Neural cell (in vitro differentiated cells): ENCODE measurements around the gene HOXD3.

ENCODE experiments used
- EP300 ChIP-seq: fragments of 450-650 bp; conservative IDR thresholded peaks from 2 replicates; pipeline ENCODE4 v1.6.1; 2014; ENCODE audit warnings: antibody characterized with exemption, mild to moderate bottlenecking, moderate library complexity; ENCODE audit not compliant: poor library complexity, severe bottlenecking
- EZH2 ChIP-seq: fragments of 200-600, 300-800 bp; shearing (Covaris generic), sonication (generic); IDR thresholded peaks from 2 replicates; pipeline ENCODE4 v1.6.1; 2014; ENCODE audit warnings: antibody characterized with exemption, low read length, borderline replicate concordance, mild to moderate bottlenecking; ENCODE audit not compliant: insufficient read depth, poor library complexity, severe bottlenecking
- MXI1 ChIP-seq: fragments of 450-650 bp; conservative IDR thresholded peaks from 2 replicates; pipeline ENCODE4 v1.6.1; 2014; ENCODE audit warnings: antibody characterized with exemption, mild to moderate bottlenecking; ENCODE audit not compliant: poor library complexity, severe bottlenecking
- POLR2AphosphoS5 ChIP-seq: IDR thresholded peaks from 2 replicates; pipeline ENCODE4 v1.6.1; 2012
- RAD21 ChIP-seq: fragments of 450-650 bp; conservative IDR thresholded peaks from 2 replicates; pipeline ENCODE4 v1.6.1; 2014; ENCODE audit warnings: antibody characterized with exemption, mild to moderate bottlenecking, moderate library complexity
- SMC3 ChIP-seq: fragments of 450-650 bp; conservative IDR thresholded peaks from 2 replicates; pipeline ENCODE4 v1.6.1; 2014; ENCODE audit warnings: antibody characterized with exemption, mild to moderate bottlenecking, moderate library complexity; ENCODE audit not compliant: poor library complexity
- TAF1 ChIP-seq: IDR thresholded peaks from 2 replicates; pipeline ENCODE4 v1.6.1; 2012; ENCODE audit warnings: low read depth
- TF ChIP-seq, protein P1 (sequence below): fragments of 450-650 bp; IDR thresholded peaks from 2 replicates; pipeline ENCODE4 v1.5.1; 2014; ENCODE audit warnings: antibody characterized with exemption, mild to moderate bottlenecking, moderate library complexity; ENCODE audit not compliant: poor library complexity, severe bottlenecking

DNA sequence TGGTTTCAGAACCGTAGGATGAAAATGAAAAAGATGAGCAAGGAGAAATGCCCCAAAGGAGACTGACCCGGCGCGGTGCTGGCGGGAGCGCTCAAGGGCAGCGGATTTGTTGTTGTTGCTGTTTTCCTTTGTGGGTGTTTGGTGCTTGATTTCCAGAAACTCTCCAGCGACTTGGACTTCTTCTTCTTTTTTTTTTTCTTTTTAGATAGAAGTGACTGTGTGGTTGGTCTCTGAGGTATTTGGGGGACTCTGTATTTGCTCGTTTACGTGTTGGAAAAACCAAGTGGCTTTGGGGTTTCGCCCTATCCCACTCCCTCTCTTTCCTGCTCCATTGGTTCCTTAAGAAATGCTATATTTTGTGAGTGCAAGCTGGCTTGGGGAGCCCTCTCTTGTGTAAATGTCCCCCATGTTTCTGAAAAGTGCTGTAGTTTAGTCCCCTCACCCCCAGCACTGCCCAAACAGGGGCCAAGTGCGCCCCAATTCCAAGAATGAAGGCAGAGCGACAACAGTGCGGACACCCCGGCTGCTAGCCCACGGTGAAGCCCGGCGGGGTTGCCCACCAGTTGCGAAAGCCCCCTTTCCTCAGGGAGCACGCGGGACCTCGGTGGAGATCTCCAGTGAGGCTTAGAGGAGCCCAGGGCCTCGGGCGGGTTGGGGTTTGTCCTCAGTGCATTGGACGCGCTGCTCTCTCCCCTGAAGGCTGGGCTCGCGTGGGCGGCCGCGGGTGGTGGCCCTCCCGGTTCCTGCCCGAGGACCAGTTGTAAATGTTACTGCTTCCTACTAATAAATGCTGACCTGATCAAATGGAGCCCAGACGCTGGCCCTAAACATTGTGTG, 32.8 kb upstream of the HOXD3 start:
- TF ChIP-seq, protein P1, sequence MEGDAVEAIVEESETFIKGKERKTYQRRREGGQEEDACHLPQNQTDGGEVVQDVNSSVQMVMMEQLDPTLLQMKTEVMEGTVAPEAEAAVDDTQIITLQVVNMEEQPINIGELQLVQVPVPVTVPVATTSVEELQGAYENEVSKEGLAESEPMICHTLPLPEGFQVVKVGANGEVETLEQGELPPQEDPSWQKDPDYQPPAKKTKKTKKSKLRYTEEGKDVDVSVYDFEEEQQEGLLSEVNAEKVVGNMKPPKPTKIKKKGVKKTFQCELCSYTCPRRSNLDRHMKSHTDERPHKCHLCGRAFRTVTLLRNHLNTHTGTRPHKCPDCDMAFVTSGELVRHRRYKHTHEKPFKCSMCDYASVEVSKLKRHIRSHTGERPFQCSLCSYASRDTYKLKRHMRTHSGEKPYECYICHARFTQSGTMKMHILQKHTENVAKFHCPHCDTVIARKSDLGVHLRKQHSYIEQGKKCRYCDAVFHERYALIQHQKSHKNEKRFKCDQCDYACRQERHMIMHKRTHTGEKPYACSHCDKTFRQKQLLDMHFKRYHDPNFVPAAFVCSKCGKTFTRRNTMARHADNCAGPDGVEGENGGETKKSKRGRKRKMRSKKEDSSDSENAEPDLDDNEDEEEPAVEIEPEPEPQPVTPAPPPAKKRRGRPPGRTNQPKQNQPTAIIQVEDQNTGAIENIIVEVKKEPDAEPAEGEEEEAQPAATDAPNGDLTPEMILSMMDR = no peak
- no peak for TF ChIP-seq EP300
- no peak for TF ChIP-seq RAD21
- peak; percentile 22 for TF ChIP-seq EZH2
- no peak for TF ChIP-seq POLR2AphosphoS5
- TF ChIP-seq TAF1 = no peak
- TF ChIP-seq SMC3 = no peak
- no peak for TF ChIP-seq MXI1
